HG03575 (cell line): ENCODE data around the gene ACOX1.
"Not testable (repeated sequence)": the region's sequence is repeated elsewhere in the genome, so short reads cannot be mapped to it uniquely, and the experiment has no call there.

Source experiments
- ATAC-seq: cut with Tn5 transposase; IDR thresholded peaks from one replicate; pipeline ENCODE4 v1.9.1; 2021; ENCODE audit not compliant: unreplicated experiment, insufficient number of reproducible peaks, low FRiP score; ENCODE audit errors: extremely low read depth

ACOX1 gene

GRCh38 chr17:75985986-75986385 lies 7.0 kb upstream of the ACOX1 start:
- ATAC-seq: no peak

- no peak for ATAC-seq
These were observed 4.7 kb upstream of the ACOX1 start for GRCh38 chr17:75983501-75984181.

GRCh38 chr17:75981019-75981615 lies 2.2 kb upstream of the ACOX1 start:
- no peak for ATAC-seq

- no peak for ATAC-seq
These were observed 1.4 kb upstream of the ACOX1 start for GRCh38 chr17:75980188-75981018.

- ATAC-seq: no peak
These were observed 780 bp upstream of the ACOX1 start for GRCh38 chr17:75979705-75980187.

GRCh38 chr17:75976175-75976848 lies 2.7 kb downstream of the ACOX1 start:
- ATAC-seq: no peak

- ATAC-seq: no peak
These were observed 3.2 kb downstream of the ACOX1 start for GRCh38 chr17:75975757-75976174.

- ATAC-seq: not testable (repeated sequence)
These were observed 3.8 kb downstream of the ACOX1 start for GRCh38 chr17:75975187-75975586.

- ATAC-seq: no peak
These were observed 8.3 kb downstream of the ACOX1 start for GRCh38 chr17:75970626-75971025.

- no peak for ATAC-seq
These were observed 8.9 kb downstream of the ACOX1 start for GRCh38 chr17:75970011-75970523.

GRCh38 chr17:75969044-75969443 lies 9.9 kb downstream of the ACOX1 start:
- not testable (repeated sequence) for ATAC-seq

- no peak for ATAC-seq
These were observed 13.5 kb downstream of the ACOX1 start for GRCh38 chr17:75965468-75965867.

GRCh38 chr17:75959839-75960511 lies 19.0 kb downstream of the ACOX1 start:
- ATAC-seq: no peak

- no peak for ATAC-seq
These were observed 19.7 kb downstream of the ACOX1 start for GRCh38 chr17:75959051-75959838.

- no peak for ATAC-seq
These were observed 28.0 kb downstream of the ACOX1 start for GRCh38 chr17:75950855-75951554.

- no peak for ATAC-seq
These were observed 28.5 kb downstream of the ACOX1 start for GRCh38 chr17:75950421-75950820.

- ATAC-seq: no peak
These were observed 33.8 kb downstream of the ACOX1 start for GRCh38 chr17:75945211-75945610.
